HG03432 (cell line): ENCODE data around the gene XDH.
A peak's percentile ranks its signal among the peaks of the same experiment; 100 is the strongest.

ENCODE experiments used
- ATAC-seq: cut with Tn5 transposase; IDR thresholded peaks from one replicate; pipeline ENCODE4 v1.9.1; 2021; ENCODE audit warnings: mild to moderate bottlenecking, moderate library complexity; ENCODE audit not compliant: unreplicated experiment

Gene XDH

GRCh38 chr2:31333046-31333445 lies 81.5 kb downstream of the XDH start:
- no peak for ATAC-seq

- no peak for ATAC-seq
Measured at GRCh38 chr2:31332521-31332920, 82.0 kb downstream of the XDH start.

- ATAC-seq: no peak
Measured at GRCh38 chr2:31331156-31331555, 83.4 kb downstream of the XDH start.

GRCh38 chr2:31329081-31329625 lies 85.4 kb downstream of the XDH start:
- ATAC-seq: no peak

- no peak for ATAC-seq
Measured at GRCh38 chr2:31328026-31328425, 86.5 kb downstream of the XDH start.

GRCh38 chr2:31327505-31327904 lies 87.0 kb downstream of the XDH start:
- no peak for ATAC-seq

- peak; percentile 88 for ATAC-seq
Measured at GRCh38 chr2:31324016-31324633, 90.4 kb downstream of the XDH start.

GRCh38 chr2:31322371-31322770 lies 92.2 kb downstream of the XDH start:
- ATAC-seq: no peak

- ATAC-seq: peak; percentile 50
Measured at GRCh38 chr2:31319406-31320175, 95.0 kb downstream of the XDH start.

- peak; percentile 87 for ATAC-seq
Measured at GRCh38 chr2:31318361-31319336, 95.9 kb downstream of the XDH start.

- ATAC-seq: no peak
Measured at GRCh38 chr2:31317396-31317795, 97.1 kb downstream of the XDH start.

- ATAC-seq: no peak
Measured at GRCh38 chr2:31314761-31315160, 99.8 kb downstream of the XDH start.

GRCh38 chr2:31312898-31313297 lies 101.6 kb downstream of the XDH start:
- ATAC-seq: no peak

- no peak for ATAC-seq
Measured at GRCh38 chr2:31304816-31305215, 109.7 kb downstream of the XDH start.

GRCh38 chr2:31302940-31303563 lies 111.5 kb downstream of the XDH start:
- ATAC-seq: no peak

- no peak for ATAC-seq
Measured at GRCh38 chr2:31300309-31300708, 114.2 kb downstream of the XDH start.

GRCh38 chr2:31299547-31299946 lies 115.0 kb downstream of the XDH start:
- ATAC-seq: no peak

- no peak for ATAC-seq
Measured at GRCh38 chr2:31297751-31298150, 116.8 kb downstream of the XDH start.

GRCh38 chr2:31296641-31297287 lies 117.8 kb downstream of the XDH start:
- no peak for ATAC-seq

GRCh38 chr2:31294196-31294595 lies 120.3 kb downstream of the XDH start:
- no peak for ATAC-seq
